ENCODE measurements around the gene SLC22A1. TPM values are rescaled to one million over a fixed set of nuclear protein-coding genes. Genes with fewer than 3 reads are reported as not detected.

SLC22A1 gene
- total RNA-seq, 1 experiment from 2014 or later = 0.98 TPM

DNA sequence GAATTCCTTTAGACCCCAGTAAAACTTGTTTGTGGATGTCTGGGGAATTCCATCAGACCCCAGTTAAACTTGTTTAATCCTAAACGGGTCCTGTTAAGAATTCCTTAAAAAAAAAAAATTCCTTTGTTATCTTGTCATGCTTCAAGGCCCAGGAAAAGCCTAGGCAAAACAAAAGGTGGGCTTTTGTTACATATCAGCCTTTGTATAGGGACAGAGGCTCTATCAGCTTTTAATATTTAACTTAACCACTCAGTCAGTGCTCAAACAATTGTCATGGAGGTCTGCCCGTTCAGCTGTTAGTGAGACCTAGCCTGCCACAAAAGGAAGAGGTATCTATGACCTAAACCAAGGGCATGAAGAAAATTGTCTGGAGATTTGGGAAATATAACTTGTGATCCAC is 53.1 kb downstream of the SLC22A1 start:
- Histone ChIP-seq H3K36me3 (ENCODE audit: control insufficient read depth, insufficient read depth, low read length) (no peaks in the 10 kb centered on the region), H3K4me1 (ENCODE audit: control insufficient read depth, insufficient read depth, low read length) (no peaks in the 10 kb centered on the region), H3K9me3 (ENCODE audit: control insufficient read depth, insufficient read depth, low read depth, low read length) (no peaks in the 10 kb centered on the region), H3K4me3 (ENCODE audit: low read depth in 2 of 2, low read length in 2 of 2) (no peak overlapping the region), H3K27ac (ENCODE audit: low read length) (no peak overlapping the region), H3K27me3 (ENCODE audit: control insufficient read depth, insufficient read depth, low read length) (no peaks in the 10 kb centered on the region)
- DNase-seq (ENCODE audit: low read depth, low spot score) = no peak
- in situ Hi-C loops (cut with HindIII; ENCODE audit: low pct_unique_long_range_greater_than_20kb, low sequenced_read_pairs) (no loop called here), intact Hi-C loops (cut with micrococcal nuclease; ENCODE audit: unreplicated experiment) (no loop called here)
- no peak for TF ChIP-seq POLR2AphosphoS5 (IDR thresholded peaks at IDR 0.05; ENCODE audit: low read depth, low read length)
- TF ChIP-seq, protein P1, sequence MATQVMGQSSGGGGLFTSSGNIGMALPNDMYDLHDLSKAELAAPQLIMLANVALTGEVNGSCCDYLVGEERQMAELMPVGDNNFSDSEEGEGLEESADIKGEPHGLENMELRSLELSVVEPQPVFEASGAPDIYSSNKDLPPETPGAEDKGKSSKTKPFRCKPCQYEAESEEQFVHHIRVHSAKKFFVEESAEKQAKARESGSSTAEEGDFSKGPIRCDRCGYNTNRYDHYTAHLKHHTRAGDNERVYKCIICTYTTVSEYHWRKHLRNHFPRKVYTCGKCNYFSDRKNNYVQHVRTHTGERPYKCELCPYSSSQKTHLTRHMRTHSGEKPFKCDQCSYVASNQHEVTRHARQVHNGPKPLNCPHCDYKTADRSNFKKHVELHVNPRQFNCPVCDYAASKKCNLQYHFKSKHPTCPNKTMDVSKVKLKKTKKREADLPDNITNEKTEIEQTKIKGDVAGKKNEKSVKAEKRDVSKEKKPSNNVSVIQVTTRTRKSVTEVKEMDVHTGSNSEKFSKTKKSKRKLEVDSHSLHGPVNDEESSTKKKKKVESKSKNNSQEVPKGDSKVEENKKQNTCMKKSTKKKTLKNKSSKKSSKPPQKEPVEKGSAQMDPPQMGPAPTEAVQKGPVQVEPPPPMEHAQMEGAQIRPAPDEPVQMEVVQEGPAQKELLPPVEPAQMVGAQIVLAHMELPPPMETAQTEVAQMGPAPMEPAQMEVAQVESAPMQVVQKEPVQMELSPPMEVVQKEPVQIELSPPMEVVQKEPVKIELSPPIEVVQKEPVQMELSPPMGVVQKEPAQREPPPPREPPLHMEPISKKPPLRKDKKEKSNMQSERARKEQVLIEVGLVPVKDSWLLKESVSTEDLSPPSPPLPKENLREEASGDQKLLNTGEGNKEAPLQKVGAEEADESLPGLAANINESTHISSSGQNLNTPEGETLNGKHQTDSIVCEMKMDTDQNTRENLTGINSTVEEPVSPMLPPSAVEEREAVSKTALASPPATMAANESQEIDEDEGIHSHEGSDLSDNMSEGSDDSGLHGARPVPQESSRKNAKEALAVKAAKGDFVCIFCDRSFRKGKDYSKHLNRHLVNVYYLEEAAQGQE (IDR thresholded peaks at IDR 0.05; ENCODE audit: insufficient read depth in 1 of 2, low read depth in 2 of 2, low read length in 1 of 2) = no peak
- no peak for TF ChIP-seq TCF7L2 (IDR thresholded peaks at IDR 0.05; ENCODE audit: low read depth, low read length)
- TF ChIP-seq, protein P2, sequence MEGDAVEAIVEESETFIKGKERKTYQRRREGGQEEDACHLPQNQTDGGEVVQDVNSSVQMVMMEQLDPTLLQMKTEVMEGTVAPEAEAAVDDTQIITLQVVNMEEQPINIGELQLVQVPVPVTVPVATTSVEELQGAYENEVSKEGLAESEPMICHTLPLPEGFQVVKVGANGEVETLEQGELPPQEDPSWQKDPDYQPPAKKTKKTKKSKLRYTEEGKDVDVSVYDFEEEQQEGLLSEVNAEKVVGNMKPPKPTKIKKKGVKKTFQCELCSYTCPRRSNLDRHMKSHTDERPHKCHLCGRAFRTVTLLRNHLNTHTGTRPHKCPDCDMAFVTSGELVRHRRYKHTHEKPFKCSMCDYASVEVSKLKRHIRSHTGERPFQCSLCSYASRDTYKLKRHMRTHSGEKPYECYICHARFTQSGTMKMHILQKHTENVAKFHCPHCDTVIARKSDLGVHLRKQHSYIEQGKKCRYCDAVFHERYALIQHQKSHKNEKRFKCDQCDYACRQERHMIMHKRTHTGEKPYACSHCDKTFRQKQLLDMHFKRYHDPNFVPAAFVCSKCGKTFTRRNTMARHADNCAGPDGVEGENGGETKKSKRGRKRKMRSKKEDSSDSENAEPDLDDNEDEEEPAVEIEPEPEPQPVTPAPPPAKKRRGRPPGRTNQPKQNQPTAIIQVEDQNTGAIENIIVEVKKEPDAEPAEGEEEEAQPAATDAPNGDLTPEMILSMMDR (IDR thresholded peaks at IDR 0.05) = no peak
- TF ChIP-seq SIN3A (IDR thresholded peaks at IDR 0.05; ENCODE audit: borderline replicate concordance, insufficient read depth, low read depth, low read length) = no peak
- ATAC-seq = no peak
- POLR2A ChIA-PET = no interaction called here
- no TSS peak for BruUV-seq (replicated peaks)
- CTCF ChIA-PET = no interaction called here

DNA sequence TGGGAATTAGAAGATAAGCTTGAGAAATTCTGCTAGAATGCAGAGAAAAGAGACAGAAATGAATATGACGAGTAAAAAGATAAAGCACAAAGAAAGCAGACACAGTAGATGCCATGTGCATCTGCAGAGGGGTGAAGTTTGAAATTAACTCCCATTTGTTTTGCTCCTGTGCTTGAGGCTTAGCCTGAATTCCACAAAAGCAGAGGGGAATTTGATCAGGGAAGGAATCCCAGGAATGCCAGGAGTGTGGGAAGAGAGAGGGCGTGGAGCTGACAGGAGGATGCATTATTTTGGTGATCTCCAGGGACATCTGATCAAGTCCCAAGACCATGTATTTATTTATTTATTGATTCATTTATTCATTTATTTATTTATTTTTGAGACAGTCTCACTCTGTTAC is 55.6 kb downstream of the SLC22A1 start:
- no TSS peak for BruUV-seq (replicated peaks)
- no peak for ATAC-seq
- no peaks in the 10 kb centered on the region for H3K27me3 ChIP-seq (ENCODE audit: control insufficient read depth, insufficient read depth, low read length)
- in situ Hi-C loops (cut with HindIII; ENCODE audit: low pct_unique_long_range_greater_than_20kb, low sequenced_read_pairs) (no loop called here), intact Hi-C loops (cut with micrococcal nuclease; ENCODE audit: unreplicated experiment) (no loop called here)
- ChIA-PET POLR2A (no interaction called here), CTCF (no interaction called here)
- H3K9me3 ChIP-seq (ENCODE audit: control insufficient read depth, insufficient read depth, low read depth, low read length) = no peaks in the 10 kb centered on the region
- no peak overlapping the region for H3K4me3 ChIP-seq (ENCODE audit: low read depth in 2 of 2, low read length in 2 of 2)
- no peaks in the 10 kb centered on the region for H3K4me1 ChIP-seq (ENCODE audit: control insufficient read depth, insufficient read depth, low read length)
- no peak overlapping the region for H3K27ac ChIP-seq (ENCODE audit: low read length)
- no peaks in the 10 kb centered on the region for H3K36me3 ChIP-seq (ENCODE audit: control insufficient read depth, insufficient read depth, low read length)
- no peak for TF ChIP-seq SIN3A (IDR thresholded peaks at IDR 0.05; ENCODE audit: borderline replicate concordance, insufficient read depth, low read depth, low read length)
- TF ChIP-seq, protein P2 (IDR thresholded peaks at IDR 0.05) = no peak
- TF ChIP-seq POLR2AphosphoS5 (IDR thresholded peaks at IDR 0.05; ENCODE audit: low read depth, low read length) = no peak
- TF ChIP-seq, protein P1 (IDR thresholded peaks at IDR 0.05; ENCODE audit: insufficient read depth in 1 of 2, low read depth in 2 of 2, low read length in 1 of 2) = no peak
- TF ChIP-seq TCF7L2 (IDR thresholded peaks at IDR 0.05; ENCODE audit: low read depth, low read length) = no peak
- no peak for DNase-seq (ENCODE audit: low read depth, low spot score)

All from Panc1 (cell line).